Effector CD4-positive, alpha-beta T cell (primary cell): ENCODE data around the gene CAMK2B.

ENCODE experiments used
- DNase-seq: peaks from one replicate; pipeline ENCODE4 v3.0.0-alpha.2; 2020

The CAMK2B gene

DNA sequence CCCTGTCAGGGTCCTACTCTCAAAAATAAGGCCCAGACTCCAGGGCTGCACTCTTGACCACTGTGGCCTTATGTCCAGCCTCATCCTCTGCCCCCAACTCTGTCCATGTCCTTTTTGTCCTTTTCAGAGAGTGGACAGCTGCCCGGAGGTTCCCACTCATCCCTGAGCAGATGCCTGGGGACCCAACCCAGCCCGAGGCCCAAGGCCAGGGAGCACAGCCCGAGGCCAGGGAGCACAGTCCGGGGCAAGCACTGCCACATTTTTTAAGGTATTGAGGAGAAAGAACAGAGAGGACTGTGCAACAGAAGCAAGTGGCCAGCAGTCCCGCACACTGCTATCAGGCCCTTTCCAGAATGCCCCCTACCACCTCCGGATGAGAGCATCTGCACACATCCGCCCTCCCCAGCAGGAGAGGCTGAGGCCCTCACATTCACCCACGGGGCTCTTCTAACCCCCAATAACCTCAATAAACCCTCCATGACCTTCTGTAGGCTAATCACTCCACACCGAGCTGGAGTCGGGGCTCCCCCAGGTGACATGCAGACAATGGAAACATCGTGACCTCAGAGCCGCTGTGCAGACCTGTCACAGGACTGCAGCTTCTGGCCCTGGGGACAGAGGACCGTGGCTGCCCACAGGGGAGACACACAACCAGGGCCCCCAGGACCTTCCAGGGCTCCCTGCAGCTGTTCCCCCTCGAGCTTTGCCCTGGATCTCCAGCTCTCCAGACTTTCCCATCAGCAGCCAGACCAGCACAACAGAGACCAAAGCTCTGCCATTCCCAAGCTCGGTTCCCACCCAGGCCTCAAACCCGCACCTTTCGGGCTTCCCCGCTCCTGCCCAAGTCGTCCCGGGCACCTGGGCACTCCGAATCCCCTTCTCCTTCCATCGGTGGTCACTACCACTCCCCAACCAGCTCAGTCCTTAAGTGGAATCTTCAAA lies 51.4 kb downstream of the CAMK2B start:
- DNase-seq = no peak

DNA sequence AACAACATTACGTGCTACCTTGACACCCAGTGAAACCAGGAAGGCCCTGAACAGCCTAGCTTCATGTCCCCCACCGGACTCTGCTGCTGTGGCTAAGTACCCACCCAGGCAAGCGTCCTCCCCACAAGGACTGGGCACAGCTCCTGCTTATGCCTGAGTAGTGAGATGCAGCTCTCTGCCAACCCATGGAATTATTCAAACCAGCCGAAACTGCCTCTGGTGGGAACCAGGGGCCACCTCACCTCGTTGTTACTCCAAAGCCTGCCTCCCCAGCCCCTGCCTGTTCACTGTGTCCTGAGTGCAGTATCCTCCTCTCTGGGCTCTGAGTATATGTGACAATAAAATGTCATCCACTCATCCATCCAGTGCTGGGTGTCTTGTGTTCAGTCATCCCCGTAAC lies 52.4 kb downstream of the CAMK2B start:
- DNase-seq = no peak

DNA sequence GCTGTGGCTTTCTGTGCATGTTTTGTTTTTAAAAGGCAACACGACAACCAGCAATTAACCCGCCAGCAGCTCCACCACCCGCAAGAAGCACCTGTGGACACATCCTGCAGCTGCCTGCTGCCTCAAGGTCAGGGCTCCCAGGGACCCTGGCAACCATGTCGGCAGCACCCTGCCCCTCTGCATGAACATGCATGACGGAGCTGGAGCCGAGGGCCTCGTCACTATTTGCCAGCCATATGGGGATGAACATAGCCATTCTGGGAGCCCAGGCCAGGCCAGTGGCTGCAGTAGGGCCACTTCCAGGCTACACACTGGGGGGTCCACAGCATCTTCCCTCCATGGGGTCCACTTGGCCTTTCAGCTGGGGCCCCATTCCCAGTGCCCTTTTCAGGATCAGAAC lies 52.9 kb downstream of the CAMK2B start:
- no peak for DNase-seq

DNA sequence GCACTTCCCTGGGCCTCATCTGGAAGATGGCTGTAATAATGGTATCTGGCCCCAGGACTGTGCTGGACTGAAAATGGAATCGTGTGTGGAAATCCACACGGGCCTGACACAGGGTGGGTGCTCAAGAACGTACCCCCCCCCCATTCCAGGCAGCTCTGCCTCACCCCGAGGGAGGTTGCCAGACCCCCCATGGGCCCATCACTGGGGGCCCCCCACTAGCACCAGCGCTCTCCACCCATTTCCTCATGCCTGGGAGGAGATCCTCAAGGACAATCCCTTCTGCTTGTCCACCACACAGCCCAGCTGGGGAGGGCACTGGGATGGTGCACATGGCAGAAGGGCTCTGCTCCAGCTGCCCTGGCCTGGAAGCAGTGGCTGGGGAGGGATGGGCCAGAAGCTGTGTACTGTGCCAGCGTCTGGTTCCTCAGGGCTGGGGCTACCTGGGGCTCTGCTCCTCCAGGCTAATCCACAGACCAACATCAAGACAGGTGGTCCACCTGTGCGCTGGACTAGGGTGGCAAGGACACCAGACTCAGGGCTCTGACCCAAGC lies 55.4 kb downstream of the CAMK2B start:
- DNase-seq = no peak

GRCh38 chr7:44269417-44269816 lies 56.0 kb downstream of the CAMK2B start:
- DNase-seq = no peak

DNA sequence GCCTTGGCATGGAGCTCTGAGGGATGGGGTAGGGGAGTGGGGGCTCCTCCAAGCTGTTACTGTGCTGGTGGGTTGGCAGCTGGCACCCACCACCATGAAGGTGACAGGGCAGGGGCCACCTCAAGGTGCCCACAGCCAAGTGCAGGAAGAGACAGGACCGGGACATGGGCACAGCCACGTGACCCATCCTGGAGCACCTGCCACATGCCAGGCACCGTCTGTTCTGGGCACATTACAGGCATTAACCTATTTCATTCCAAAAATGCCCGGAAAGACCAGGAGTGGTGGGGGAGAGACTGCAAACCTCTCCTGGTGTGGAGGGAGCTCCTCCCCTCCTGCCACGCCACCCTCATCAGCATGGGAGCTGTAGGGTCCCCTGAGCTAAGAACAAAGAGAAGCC lies 56.7 kb downstream of the CAMK2B start:
- DNase-seq = no peak

GRCh38 chr7:44267719-44268421 lies 57.5 kb downstream of the CAMK2B start:
- no peak for DNase-seq

GRCh38 chr7:44267178-44267577 lies 58.2 kb downstream of the CAMK2B start:
- DNase-seq = no peak

- DNase-seq = no peak
Observed at GRCh38 chr7:44266526-44266925, 58.9 kb downstream of the CAMK2B start.

DNA sequence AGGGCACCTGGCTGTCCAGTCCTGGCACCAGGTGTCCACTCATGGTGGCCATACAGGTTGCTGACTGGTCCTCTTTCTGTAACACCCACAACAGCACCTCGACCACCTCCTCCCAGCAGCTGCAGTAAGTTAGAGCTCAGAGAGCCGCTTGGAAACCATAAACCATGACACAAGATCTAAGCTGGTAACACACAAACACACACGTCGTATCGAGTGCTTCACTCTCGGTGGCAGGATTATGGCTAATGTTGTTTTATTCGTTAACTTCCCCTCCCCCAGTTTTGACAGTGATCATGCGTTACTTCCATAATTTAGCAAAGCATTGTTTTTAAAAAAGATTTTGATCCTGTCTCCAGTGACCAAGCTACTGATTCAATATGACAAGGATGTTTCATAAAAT lies 59.7 kb downstream of the CAMK2B start:
- no peak for DNase-seq

DNA sequence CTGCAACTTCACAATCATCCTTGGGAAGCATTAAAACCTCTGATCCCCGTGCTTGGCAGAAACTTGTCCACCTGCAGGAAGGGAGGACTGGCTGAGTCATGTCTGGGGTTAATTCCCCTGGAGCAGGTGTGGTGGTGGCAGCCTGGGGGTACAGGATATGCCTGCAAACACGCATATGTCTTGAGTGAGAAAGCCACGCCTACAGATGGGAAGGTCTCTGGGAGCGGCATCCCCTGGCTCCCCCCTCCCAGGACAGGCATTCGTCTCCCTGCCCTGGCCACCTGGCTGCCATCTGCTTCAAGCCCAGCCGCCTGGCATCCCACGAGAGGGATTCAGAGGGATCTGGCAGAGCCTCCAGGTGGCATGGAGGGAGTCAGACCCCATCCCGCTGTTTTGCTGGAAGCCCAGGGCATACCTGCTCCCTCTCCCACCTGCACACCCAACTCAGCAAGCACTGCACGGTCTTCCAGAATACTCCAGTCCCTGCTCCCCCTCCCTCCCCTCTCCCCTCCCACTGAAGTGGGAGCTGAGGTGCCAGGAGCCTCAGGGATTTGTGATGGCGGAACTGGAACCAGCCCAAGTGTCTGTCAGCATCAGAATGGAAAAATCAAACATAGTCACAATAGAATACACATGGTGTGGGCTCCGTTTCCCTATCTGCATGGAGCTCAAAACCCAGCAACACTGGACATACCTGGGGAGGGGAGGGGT lies 61.0 kb downstream of the CAMK2B start:
- no peak for DNase-seq

DNA sequence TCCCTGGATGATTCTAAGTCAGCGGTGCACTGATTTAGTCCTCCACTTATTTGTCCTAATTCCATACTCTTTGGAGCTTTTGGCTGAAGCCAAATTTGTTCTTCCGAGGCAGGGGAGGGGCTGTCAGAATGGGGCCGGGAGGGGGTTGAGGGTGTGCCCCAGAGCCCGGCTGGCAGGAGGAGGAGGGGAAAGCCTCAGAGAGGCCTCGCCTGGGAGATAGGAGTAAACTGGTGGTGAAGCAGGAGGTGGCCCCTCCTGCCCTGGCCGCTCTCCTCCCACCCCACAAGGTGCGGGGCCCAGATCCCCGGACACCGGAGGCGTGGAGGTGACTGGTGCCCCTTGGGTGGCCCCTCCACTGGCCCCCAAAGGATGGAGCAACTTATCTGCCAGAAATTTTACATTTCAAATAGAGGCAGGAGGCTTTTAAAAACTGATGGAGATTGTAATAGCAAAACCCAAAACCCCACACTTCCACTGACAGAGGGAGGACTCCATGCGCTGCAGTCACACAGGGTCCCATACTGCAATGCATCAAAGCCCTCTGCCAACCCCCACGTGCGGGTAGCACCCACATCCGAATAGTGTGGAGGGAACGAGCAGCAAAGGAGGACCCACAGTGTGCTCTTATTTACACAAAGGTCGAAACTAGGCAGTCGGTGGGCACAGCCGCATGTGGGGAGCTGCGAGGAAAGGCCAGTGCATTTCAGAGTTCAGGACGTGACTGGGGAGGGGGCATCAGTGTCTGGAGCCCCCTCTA lies 61.9 kb downstream of the CAMK2B start:
- DNase-seq = no peak

DNA sequence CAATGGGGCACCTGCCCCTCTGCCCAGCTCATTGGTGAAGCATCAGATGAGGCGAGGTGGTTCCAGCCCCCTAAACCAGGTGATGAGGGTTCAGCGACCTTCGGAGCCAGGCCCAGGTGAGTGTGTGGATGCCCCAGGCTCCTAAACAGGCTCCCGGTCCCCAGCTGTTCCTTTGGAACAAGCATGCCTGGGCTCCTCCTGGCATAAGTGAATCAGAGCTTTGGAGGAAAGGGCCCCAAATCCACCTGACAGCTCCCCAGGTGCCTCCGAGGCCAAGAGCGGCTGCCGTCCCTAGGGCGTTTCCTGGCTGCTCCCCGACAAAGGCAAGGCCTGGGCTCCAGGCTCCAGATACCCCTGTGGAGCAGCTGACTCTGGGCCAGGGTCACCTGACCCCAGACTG lies 63.4 kb downstream of the CAMK2B start:
- no peak for DNase-seq

DNA sequence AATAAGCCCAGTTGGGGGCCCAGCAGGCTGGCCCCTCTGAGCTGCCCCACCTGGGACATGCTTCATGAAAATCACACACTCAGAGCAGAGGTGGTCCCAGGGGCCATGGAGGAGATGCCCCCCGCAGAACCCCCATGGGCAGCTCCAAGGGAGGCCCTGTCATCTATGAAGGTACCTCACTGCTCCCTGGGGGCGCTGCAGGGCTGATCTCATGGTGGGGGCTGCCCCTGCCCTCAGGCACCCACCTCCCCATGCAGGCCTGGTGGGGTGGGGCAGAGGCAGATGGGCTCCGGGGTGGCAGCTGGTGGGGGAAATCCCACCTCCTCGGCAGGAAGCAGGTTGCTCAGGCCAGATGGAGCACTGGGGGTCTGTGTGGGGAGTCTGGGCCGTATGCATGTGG lies 64.2 kb downstream of the CAMK2B start:
- DNase-seq = no peak

- no peak for DNase-seq
Observed at GRCh38 chr7:44259547-44260457, 65.6 kb downstream of the CAMK2B start.

DNA sequence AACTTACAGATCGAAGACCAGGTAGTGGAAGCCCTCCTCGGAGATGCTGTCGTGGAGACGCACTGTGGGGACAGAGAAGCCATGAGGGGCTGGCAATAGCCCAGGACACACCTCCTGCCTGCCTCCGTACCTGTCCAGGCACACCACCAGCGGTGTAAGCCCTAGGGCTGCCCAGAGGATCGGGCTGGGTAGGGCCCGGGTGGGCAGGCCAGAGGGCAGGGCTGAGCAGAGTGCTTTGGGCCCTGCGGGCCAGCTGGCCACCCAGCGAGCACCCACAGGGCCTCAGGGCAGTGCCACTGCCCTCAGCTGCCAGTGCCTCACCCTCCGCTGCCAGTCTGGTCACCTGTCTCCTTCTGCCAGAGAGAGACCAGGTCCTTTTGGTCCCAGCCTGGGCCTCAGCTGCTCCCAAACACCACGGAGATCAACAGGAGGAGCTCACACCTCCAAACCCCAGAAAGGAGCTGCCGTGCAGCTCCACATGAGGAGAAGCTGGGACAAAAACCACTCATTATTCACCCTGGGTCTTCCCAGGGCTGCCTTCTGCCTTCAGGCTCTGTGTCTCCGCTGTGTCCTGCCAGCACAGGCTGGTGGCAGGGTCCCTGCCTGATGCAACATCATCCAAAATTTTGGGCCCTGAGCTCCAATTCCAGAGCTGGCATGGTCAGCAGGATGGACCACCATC lies 66.4 kb downstream of the CAMK2B start:
- no peak for DNase-seq

DNA sequence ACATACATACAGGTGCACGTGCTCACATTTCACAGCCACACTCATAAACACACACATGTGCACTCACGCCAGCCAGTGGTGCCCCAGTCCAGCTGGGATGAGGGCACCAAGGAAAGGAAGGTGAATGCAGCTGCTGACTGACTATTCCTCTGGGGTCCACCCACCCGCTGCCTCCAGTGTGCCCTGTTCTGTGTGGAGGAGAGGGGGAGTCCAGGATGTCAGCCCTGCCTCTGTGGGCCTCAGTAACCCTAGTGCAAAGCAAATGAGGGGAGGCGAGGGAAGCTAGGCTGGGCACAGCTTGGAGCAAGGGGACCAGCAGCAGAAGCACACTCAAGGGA lies 67.0 kb downstream of the CAMK2B start:
- no peak for DNase-seq

- DNase-seq = peak; percentile 25
Observed at GRCh38 chr7:44257618-44258422, 67.6 kb downstream of the CAMK2B start.

GRCh38 chr7:44257213-44257612 lies 68.2 kb downstream of the CAMK2B start:
- DNase-seq = no peak

DNA sequence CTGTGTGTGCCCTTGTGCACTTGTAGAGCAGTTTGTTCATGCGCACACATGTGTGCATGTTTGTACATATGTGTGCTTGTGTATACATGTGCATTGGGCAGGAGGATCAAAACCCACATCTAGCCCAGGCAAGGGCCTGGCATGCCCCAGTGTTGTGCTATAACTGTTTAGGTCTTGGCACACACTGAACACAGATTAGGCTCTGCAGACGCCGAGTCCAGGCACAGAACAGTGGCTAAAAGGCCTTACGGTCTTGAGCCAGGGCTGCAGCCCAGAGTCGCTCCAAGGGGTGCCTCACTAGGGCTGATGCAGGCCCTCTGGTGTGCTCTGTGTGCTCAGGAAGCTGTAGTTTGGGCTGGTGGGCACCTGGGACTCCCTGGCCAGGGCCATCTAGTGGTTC lies 68.9 kb downstream of the CAMK2B start:
- no peak for DNase-seq
